SKM-1 treated with dmso at 0.1 percent for 144 hours (cell line): ENCODE data around the gene VTI1A.

ENCODE experiments used
- DNase-seq: peaks from one replicate; lab custom pipeline; 2025; ENCODE audit not compliant: unreplicated experiment; lab: John Stamatoyannopoulos, UW

Gene VTI1A

DNA sequence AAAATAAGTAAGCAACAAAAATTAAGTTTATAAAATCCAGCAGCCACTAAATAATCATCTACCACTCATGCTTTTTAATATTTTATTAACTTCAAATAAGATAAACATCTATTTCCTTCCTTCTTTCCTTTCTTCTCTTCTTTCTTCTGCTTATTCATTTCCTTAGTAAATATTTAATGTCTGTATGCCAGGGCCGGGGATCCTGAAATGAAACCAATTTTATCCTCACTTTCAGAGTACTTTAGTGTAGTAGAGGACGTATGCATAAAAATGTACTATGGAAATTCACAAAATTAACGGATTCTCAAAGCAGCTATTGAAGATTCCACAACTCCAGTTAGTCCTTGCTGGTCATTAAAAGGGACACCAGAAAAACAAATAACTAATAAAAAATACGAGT lies 224.7 kb downstream of the VTI1A start:
- no peak for DNase-seq

DNA sequence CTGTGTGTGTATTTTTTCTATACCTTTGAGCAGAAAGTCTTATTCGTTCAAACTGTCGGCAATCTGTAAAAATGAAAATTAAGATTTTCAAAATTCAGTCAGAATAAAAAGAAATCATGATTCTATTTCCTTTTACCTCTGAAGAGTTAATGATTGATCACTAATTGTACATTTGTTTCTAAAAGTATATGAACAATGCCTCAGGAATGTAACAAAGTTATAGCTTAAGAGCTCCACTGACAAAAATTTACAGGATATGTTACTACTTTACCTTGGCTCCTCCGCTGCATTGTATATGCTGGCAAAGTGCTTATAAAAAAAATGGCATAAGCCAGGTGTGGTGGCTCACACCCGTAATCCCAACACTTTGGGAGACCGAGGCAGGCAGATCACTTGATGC lies 225.7 kb downstream of the VTI1A start:
- DNase-seq, result no peak

DNA sequence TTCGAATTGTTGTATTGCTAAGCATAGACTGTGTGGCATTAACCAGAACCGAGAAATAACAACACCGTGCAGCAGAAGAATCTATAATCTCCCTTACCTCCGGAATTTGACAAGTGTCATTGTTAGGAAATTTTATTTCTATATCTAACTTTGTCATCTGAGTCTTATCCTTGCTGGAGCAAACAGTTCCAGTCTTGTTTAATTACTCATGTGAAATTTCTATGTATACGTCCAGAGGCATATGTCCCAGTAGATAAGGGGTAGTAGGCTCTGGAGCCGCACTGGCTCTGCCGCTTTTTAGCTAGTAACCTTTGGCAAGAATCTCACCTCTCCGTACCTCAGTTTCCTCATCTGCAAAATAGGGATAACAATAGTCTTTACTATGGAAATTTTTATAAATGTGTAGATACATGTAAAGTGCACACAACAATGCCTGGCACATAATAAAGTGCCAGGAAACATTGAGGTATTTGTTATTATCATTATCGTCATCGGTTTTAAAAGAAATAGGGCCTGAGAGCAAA lies 228.6 kb downstream of the VTI1A start:
- no peak for DNase-seq

DNA sequence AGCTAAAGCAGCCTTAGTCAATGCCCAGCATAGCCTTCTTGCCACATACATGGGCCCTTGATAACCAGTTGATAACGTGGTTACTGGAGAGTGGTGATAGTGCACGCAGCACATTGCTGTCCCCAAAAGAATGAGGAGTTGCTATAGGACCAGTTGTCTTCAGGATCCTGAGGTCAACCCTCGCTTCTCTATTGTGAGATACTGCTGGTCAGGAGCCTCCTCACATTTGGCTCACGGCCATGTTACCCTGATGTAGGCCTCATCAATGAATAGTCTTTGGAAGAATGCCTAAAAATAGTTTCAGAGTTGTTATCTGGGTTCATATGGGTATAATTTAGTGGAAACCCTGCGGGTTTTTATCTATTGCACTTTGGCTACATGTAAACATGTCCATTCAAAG lies 230.7 kb downstream of the VTI1A start:
- no peak for DNase-seq

DNA sequence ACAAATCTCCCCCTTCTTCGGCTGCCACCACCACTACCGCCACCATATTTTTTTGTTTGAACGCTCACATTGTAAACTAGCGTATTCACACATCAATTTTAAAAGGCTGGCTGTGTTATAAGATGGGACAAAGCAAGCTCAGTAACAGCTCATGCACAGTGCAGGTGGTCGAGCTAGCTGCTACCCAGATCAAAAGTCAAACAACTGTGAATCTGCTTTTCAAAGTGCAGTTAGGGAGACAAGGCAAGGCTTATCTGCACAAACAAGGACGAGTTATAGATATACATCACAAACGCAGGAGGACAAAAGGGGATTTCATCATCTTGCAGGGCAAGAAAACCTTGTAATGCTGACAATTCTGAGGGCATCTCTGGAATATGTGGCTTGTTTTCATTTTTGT lies 231.6 kb downstream of the VTI1A start:
- DNase-seq, result no peak

DNA sequence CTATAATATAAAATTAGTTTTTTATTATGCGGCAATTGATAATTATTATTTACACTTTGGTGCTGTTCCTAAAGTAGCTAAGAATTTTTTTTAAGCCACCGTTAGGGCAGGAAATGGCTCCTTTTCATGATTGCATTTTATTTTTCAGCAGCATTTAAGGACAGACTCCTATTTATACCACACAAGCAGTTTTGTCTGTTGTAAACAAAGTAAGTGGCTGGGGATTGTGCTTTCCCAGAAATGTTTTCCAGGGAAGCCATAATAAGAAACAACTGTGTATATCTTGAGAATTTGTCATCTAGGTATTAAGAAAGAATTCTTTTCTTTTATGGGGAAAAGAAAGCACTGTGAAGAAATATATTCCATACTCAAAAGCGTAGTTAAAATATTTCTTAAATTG lies 232.0 kb downstream of the VTI1A start:
- DNase-seq, result no peak

DNA sequence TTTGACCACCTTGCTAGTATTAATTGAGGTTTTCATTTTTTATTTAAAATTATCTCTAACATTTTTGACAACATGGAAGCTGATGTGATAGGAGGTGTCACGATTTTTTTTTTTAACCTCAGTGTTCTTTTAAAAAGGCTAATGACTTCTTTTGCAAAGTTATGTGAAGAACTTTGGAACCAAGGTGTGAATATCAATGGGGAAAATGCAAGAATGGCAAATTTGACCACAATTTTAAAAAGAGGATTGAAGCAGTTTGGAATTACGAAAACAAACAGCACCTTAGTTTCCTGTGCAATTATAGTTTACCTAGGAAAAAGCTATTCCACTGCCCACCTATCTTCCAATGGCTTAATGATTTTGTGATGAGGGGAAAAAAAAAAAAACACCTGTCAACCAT lies 232.4 kb downstream of the VTI1A start:
- no peak for DNase-seq

DNA sequence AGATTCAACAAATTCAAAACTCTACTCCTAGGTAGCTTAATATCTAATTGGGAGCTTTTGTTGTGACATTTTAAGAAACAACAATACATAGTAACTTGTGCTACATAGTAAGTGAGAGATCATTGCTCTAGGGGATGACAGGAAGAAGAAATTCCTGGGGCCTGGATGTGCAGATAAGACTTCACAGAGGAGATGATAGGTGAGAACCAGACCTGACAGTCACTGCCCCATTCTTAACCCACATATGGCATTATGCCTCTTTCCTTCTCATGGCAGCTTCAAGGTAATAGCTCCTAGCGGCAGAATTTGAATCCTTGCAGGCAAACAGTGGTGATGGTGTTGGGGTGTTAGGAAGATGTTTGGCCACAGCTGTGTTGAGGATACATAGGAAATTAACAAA lies 233.6 kb downstream of the VTI1A start:
- DNase-seq, result no peak

DNA sequence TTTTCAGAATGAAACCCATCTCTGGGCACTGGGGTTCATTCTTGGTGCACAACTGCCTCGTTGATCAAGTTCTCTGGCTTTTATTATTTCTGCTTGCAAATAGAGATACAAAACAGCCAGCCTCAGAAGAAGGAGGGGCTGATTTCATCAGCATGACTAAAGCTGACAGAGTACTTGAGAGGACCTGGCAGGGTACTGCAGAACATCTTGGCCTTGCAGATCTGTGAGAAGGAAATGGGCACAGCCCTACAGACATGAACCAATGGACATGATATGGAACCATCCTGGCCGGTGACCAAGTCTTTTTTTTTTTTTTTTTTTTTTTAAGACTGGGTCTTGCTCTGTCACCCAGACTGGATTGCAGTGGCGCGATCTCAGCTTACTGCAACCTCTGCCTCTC lies 240.6 kb downstream of the VTI1A start:
- no peak for DNase-seq

DNA sequence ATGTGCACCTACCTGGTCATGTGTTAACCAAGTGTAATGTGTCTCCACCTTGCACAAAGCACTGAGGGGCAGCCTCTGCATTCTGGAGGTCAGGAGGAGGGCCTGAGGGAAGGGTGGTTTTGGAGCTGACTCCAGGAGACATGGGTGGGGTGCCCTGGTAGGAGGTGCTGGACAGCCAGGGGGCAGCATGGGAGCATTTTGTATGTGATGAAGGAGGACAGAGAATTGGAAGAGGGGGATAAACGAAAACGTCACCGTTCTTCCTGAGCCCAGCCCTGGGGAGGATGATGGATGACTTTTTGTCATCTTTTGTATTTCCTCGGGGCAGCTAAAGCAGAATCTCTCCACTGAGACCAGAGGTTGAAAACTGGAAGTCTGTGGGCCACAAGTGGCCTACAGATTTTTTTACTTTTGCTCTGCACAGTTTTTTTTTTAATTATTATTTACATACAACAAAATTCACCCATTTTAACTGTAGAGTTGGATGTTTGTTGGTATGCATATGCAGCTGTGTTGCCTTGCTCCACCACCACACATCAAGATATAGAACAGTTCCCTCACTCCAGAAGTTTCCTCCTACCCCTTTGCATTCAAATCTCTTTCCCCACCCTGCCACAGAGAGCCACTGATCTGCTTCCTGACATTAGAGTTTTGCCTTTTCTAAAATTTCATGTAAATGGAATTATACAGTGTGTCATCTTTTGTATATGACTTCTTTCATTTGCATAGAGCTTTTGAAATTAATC lies 242.5 kb downstream of the VTI1A start:
- DNase-seq, result no peak

DNA sequence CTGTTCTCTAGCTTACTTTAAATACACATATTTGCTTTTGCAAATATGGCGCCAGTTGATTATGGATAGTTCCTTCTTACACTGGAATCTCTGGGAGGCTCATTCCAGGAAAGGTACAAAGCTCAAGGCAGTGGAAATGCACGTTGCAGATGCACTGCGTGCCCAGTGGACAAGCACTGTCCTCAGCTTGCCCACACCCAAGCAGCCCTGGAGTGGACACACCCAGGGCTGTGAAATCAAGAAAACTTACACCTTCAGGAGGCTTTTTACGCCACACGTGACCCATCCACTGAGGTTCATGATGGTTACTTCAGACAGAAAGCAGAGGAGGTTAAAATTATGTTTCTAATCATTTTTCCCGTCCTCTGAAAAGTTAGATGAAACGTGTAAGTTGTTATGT lies 248.5 kb downstream of the VTI1A start:
- DNase-seq, result no peak

DNA sequence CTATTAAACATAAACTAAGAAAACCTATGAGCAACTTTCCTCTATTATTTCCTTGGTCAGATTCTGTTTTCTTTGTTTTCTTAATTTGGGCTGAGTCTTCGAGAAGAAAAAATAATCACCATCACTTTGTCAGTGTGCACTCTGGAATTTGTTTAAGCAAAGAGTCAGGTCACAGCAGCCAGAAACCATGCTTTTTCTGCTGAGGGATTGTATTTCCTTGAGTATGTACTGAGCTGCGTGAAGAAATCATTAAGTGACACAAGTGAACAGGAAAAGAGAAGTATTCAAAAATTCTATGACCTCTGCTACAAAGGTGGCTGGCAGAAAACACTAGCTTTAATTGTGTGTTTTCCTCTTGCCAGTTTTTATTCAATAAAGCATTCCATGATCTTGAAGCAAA lies 249.6 kb downstream of the VTI1A start:
- DNase-seq, result no peak

DNA sequence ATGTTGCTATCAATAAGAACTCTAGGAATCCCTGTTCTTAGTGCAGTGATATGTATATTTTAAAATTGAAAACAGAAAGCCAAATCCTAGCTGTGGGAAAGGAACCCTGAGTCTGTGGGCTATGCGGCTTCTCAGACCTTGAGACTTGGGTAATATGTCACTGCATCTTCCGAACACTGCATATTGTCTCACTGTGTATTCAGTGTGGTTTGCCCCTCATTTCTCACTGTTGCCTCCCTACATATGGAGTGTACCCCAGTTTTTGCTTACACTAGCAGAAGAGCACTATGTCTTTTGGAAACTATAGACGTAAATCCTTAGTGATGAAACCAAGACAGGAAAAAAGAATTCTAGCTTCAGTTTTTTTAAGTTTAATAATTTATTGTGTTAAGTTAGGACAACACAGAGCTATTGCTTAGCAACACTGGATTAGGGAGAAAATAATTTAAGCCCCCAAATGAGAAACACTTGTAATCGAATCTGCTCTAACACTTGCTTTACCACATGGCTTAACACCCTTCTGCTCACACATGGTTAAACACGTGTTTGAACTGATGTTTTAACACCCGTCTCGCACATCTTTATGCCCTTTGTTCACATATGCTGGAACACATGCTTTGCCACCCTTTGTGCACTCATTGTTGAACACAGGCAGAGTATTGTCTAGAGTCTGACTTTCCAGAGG lies 251.3 kb downstream of the VTI1A start:
- DNase-seq, result no peak

DNA sequence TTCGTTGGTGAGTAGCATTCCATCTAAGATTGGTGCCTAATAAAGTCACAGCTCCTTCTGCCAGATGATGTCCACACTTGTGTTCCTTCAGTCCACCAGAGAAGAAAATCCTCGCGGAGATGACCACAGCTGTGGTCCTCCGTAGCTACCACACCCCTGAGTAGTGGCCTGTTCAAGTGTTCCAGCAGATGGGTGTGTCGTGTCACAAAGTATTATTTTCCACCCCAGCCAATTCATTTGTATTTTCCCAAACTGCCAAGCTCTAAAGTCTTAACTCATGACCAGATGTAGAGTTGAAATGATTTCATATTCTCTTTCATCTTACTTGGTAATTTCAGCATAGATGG lies 251.8 kb downstream of the VTI1A start:
- no peak for DNase-seq

DNA sequence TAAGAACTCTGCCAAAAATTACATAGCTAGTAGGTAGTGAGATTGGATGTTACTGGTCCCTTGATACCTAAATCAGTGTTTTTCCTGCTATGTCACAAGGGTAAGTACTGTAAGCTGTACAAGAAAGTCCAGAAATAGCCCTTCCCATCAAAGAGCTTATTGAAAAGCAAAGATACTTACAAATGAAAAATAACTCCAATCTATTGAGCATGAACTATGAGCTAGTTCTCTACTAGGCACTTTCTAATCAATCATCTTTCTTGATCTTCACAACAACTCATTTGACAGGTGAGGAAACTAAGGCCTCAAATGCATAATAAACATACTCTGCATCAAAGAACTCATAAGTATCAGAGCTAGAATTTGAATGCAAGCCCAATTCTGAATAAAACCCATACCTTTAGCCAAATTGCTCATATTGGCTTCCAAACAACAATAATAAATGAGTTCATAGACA lies 253.2 kb downstream of the VTI1A start:
- DNase-seq, result no peak

DNA sequence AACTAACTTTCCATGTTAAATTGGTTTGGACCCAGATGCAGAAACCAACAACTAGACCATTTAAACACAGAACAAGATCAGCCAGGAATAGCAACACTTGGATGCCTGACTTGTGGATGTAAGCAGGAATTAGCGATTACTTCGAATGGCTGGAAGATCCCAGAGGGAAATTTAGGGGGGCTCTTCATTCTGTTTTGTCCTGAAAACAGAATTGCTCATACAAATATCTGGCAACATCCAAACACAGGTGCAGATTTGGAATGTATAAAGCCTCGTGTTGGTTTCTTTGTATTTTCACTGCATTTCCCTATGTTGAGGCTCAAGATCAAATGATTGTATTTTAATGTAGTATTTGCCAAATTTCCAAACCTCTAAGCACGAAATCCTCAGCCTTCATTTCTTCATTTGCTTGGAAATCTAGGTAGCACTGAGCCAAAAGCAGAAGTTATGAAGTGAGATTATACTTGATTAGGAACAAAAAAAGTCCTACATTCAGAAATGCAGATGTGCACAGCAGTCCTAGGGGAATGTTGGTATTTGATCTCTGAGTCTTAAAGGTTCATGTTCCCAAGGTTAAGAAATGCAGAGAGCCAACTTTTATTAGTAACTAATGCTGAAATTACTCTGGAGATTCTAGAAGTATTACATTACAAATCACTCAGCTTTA lies 254.3 kb downstream of the VTI1A start:
- no peak for DNase-seq

DNA sequence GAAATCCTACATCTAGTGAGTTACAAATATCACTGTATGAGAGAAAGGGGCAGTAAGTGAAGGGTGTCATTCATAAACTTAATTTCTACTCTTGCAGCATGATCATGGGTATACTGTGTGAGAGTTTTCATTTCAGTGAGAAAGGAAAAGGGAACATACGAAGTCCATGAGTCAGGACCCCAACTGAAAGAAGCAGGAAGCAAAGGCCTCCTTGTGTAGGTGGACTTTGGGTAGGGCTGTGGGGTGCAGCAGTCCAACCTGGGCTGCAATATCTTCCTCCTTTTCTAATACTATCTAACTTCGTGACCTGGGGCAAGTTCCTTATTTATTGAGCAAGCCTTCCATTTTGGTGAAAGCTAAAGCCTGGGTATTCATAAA lies 254.9 kb downstream of the VTI1A start:
- peak; percentile 38 for DNase-seq

DNA sequence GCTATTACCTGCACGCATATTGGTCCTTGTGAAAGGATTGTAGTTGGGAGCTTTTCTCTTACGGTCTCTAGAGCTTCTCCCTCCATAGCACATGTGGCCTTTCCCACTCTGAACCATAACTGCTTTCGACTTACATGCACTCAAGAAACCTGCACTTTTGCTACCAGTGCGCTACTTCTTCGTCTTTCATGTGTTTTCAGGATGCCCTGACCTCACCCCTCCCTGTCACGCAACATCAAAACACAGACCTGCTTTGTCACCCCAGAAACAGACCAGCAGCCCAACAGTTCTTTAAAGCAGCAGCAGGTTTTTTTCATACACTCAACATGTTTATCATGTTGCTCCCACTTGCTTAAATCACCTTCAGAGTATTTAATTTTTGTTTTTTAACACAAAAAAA lies 259.6 kb downstream of the VTI1A start:
- DNase-seq, result no peak

DNA sequence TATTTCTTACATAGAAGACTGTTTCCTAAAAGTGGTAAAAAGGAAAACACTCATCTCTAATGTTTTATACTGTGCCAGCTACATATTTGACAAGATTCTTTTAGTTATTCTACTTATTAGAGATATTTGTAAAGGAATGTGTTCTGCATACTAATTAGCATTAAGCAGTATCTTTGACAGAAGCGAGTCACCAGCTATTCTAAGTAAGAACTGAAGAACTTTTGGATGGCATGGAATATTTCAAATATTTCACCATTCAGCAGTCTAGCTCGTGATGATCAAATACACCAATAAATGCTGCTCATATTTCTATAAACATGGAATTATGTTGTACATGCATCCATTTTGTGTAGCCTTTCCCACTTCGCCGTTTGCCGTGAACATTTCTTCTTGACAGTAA lies 261.4 kb downstream of the VTI1A start:
- DNase-seq, result no peak

DNA sequence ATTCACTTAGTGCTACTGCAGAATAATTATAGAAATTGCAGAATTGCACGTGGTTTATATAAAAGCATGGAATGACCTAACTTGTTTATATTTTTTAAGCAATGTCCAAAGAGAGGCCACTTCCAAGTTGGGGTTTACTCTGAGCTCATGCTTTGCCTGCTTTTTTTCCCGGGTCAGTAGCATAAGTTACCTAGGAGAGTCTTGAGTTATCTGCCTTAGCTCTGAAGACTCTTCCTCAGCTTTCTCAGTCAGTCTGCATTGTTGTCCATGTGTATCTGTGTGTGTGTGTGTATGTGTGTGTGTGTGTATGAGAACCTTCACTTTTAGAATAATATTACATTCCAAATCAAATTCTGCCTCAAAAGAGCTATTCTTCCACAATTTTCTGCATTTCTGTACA lies 263.5 kb downstream of the VTI1A start:
- DNase-seq, result no peak

DNA sequence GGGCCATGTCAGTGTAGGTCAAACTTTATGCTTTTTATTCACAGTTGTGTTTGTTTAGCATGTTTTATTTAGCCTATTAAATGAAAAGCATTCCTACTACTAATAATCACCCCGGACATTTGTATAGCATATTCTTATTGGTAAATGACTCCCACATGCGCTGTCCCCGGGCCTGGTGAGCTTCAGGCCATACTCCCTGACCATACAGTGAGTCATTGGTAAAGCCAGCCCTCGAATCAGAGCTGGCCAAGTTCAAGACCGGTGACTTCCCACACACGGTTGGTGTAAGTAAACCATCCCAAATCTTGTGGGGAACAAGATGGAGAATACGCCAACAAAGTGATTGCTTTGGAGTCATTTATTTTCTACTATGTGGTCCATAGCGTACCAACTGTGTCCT lies 264.4 kb downstream of the VTI1A start:
- DNase-seq, result no peak

DNA sequence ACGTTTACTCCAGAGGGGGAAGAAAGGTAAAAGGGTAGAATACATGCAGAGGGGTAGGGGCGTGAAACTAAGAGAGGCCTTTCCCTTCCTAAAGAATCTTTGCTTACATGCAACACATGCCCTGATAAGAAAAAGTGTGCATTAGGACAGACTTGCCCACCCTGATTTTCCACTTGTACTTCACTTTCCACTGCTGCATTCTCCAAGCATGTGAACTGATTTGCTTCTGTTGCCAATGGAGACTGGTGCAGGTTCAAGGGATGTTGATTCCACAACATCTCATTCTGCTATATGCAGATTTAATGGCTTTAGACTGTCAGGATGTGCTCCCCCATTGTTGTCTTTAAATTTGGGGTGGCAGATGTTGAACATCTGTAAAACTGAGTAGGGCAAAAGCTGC lies 265.5 kb downstream of the VTI1A start:
- DNase-seq, result no peak
